ENCODE measurements around the gene CLEC17A.

GRCh38 chr19:14554382-14554812 lies 28.5 kb upstream of the CLEC17A start:
- TF ChIP-seq CHD2 (IDR thresholded peaks at IDR 0.05; ENCODE audit: low read length) (no peak), NANOG (IDR thresholded peaks at IDR 0.05; ENCODE audit: insufficient read depth, low read depth, low read length, poor library complexity, severe bottlenecking) (no peak), ATF3 (IDR thresholded peaks at IDR 0.05; ENCODE audit: insufficient read depth, low read depth, low read length) (no peak), SP1 (IDR thresholded peaks at IDR 0.05; ENCODE audit: low read depth, low read length) (no peak), EP300 (IDR thresholded peaks at IDR 0.05; ENCODE audit: borderline replicate concordance in 1 of 2, low read depth in 2 of 2, low read length in 2 of 2) (no peak), RAD21 (IDR thresholded peaks at IDR 0.05 in 1 of 2, conservative IDR thresholded peaks at IDR 0.05 in 1 of 2; ENCODE audit: low read depth in 2 of 2, low read length in 2 of 2) (no peak; a peak in 1 of 4 replicates), CEBPB (IDR thresholded peaks at IDR 0.05; ENCODE audit: low read depth, low read length) (no peak), JUND (IDR thresholded peaks at IDR 0.05; ENCODE audit: low read length) (no peak), SIN3A (conservative IDR thresholded peaks at IDR 0.05 in 1 of 2, IDR thresholded peaks at IDR 0.05 in 1 of 2; ENCODE audit: low read depth in 1 of 2, low read length in 2 of 2) (no peak)
- TF ChIP-seq, protein P1, sequence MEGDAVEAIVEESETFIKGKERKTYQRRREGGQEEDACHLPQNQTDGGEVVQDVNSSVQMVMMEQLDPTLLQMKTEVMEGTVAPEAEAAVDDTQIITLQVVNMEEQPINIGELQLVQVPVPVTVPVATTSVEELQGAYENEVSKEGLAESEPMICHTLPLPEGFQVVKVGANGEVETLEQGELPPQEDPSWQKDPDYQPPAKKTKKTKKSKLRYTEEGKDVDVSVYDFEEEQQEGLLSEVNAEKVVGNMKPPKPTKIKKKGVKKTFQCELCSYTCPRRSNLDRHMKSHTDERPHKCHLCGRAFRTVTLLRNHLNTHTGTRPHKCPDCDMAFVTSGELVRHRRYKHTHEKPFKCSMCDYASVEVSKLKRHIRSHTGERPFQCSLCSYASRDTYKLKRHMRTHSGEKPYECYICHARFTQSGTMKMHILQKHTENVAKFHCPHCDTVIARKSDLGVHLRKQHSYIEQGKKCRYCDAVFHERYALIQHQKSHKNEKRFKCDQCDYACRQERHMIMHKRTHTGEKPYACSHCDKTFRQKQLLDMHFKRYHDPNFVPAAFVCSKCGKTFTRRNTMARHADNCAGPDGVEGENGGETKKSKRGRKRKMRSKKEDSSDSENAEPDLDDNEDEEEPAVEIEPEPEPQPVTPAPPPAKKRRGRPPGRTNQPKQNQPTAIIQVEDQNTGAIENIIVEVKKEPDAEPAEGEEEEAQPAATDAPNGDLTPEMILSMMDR (IDR thresholded peaks at IDR 0.05; ENCODE audit: control extremely low read depth in 1 of 3, insufficient read depth in 1 of 3, low read depth in 1 of 3, low read length in 3 of 3), result peak; percentile 2 to 20 (median 15); a peak in 3 of 4 replicates
- TF ChIP-seq, protein P2, sequence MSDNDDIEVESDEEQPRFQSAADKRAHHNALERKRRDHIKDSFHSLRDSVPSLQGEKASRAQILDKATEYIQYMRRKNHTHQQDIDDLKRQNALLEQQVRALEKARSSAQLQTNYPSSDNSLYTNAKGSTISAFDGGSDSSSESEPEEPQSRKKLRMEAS (IDR thresholded peaks at IDR 0.05), result no peak
